Neural cell (in vitro differentiated cells): ENCODE data around the gene COBL.

ENCODE experiments used
- CTCF ChIP-seq: fragments of 450-650 bp; IDR thresholded peaks from 2 replicates; pipeline ENCODE4 v1.5.1; 2014; ENCODE audit warnings: antibody characterized with exemption, mild to moderate bottlenecking, moderate library complexity; ENCODE audit not compliant: poor library complexity, severe bottlenecking
- EZH2 ChIP-seq: fragments of 200-600, 300-800 bp; shearing (Covaris generic), sonication (generic); IDR thresholded peaks from 2 replicates; pipeline ENCODE4 v1.6.1; 2014; ENCODE audit warnings: antibody characterized with exemption, low read length, borderline replicate concordance, mild to moderate bottlenecking; ENCODE audit not compliant: insufficient read depth, poor library complexity, severe bottlenecking
- MXI1 ChIP-seq: fragments of 450-650 bp; conservative IDR thresholded peaks from 2 replicates; pipeline ENCODE4 v1.6.1; 2014; ENCODE audit warnings: antibody characterized with exemption, mild to moderate bottlenecking; ENCODE audit not compliant: poor library complexity, severe bottlenecking
- POLR2AphosphoS5 ChIP-seq: IDR thresholded peaks from 2 replicates; pipeline ENCODE4 v1.6.1; 2012
- REST ChIP-seq: IDR thresholded peaks from 2 replicates; pipeline ENCODE4 v1.6.1; 2012; ENCODE audit warnings: borderline replicate concordance
- TAF1 ChIP-seq: IDR thresholded peaks from 2 replicates; pipeline ENCODE4 v1.6.1; 2012; ENCODE audit warnings: low read depth

GRCh38 chr7:50976064-50976463 is 340.5 kb downstream of the COBL start:
- no peak for TF ChIP-seq MXI1
- TF ChIP-seq CTCF: no peak
- TF ChIP-seq TAF1: no peak
- no peak for TF ChIP-seq EZH2
- TF ChIP-seq POLR2AphosphoS5: no peak
- no peak for TF ChIP-seq REST
